Measurements from ENCODE around the gene PPIF. TPM values are rescaled to one million over a fixed set of nuclear protein-coding genes. Genes with fewer than 3 reads are reported as not detected.

Gene PPIF
- total and polyA plus RNA-seq, 3 donors from 2014 or later = 80.1 to 106 (median 82.1) TPM

DNA sequence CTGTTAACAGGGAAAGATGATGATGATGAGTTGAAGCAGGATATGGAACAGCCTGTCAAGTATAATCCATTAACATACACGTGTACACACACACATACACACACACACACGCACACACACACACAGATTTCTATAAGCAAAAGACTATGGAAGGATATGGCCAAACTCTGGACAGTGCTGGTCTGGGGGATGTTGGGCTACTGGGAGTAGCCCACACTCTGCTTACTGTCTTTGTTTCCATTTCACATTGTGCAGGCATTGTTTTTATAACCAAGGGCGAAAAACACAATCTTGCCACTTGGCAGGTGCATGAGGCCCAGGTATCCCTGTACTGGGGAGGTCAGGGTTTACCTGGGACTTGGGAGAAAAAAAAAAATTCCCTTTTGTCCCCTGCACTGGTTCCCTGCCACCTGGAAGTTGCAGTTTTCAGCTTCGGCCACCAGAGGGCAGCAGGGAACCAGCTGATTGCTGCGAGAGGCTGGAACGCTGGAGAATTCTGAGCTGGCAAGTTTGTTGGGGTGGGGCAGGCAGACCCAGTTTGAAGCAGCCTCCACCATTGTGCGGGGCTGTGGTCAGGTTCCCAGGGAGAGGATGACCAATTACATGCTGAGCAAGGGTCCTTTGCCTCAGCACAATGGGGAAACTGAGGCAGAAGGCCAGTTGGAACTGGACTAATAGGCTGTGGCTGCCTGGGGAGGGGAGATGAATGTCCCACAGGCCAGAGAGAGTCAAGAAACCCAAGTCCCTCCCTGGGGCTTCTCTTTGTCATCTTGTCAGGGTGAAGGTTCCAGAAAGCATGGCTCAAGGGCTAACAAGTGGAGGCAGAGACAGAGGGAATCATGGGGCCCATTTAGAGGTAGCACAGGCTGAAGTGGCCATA is 27.3 kb downstream of the PPIF start:
- WGBS, 2 donors = 12% methylated on average over 7 of the region's 7 CpGs

DNA sequence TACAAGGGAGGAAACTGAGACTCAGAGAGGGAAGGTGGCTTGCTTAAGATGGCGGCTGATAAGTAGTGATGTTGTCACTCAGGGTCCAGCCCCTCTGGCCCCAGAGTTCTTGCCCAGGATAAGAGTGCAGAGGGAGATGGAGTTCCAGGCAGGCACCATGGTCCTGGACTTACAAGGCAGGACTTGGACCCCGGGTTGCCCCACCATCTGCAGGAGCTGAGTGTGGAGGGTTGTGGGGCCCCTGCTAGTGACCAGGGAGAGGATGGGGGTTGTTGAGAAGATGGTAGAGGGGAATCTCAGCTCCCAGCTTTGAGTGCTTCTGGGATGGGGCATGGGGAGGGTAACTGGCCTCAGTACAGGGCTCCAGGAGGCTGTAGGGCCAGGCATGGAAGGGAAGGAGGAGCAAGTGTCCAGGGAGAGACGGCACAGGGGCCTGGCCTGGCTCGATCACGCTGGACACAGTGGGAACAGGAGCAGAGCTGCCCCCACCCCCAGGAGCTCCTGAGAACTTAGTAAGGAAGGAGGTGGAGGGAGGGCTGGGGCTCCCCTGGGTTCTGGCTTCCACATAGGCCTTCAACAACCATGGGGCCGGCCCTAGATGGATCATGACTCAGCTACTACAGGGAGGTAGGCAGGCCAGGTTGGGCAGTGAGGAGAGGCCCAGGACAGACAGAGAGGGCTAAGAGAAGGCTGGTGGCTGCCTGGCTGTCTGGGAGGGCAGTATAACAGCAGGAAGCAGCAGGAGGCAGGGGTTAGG is 28.2 kb downstream of the PPIF start:
- no peak overlapping the region for H3K27ac ChIP-seq
- DNase-seq = peak; percentile 14
- H3K4me3 ChIP-seq = no peak overlapping the region
- H3K36me3 ChIP-seq (ENCODE audit: low read depth, missing control alignments) = no peaks in the 10 kb centered on the region
- no peaks in the 10 kb centered on the region for H3K9me3 ChIP-seq
- intact Hi-C loops (cut with DNase I; ENCODE audit: low total_unique reads) = no loop called here
- peaks cover 18% of the 10 kb centered on the region for H3K4me1 ChIP-seq
- WGBS, 2 donors = 78 to 91% methylated on average over 3 to 6 of the region's 6 CpGs
- no peak for TF ChIP-seq POLR2A (IDR thresholded peaks at IDR 0.05)
- TF ChIP-seq, protein P1, sequence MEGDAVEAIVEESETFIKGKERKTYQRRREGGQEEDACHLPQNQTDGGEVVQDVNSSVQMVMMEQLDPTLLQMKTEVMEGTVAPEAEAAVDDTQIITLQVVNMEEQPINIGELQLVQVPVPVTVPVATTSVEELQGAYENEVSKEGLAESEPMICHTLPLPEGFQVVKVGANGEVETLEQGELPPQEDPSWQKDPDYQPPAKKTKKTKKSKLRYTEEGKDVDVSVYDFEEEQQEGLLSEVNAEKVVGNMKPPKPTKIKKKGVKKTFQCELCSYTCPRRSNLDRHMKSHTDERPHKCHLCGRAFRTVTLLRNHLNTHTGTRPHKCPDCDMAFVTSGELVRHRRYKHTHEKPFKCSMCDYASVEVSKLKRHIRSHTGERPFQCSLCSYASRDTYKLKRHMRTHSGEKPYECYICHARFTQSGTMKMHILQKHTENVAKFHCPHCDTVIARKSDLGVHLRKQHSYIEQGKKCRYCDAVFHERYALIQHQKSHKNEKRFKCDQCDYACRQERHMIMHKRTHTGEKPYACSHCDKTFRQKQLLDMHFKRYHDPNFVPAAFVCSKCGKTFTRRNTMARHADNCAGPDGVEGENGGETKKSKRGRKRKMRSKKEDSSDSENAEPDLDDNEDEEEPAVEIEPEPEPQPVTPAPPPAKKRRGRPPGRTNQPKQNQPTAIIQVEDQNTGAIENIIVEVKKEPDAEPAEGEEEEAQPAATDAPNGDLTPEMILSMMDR (IDR thresholded peaks at IDR 0.05) = no peak
- no peaks in the 10 kb centered on the region for H3K27me3 ChIP-seq

More for the DNA sequence above, 27.3 kb downstream of the PPIF start:
- TF ChIP-seq POLR2A (IDR thresholded peaks at IDR 0.05) = no peak
- TF ChIP-seq, protein P1 (IDR thresholded peaks at IDR 0.05) = peak; percentile 97 to 99 (median 97)
- H3K27me3 ChIP-seq = no peaks in the 10 kb centered on the region
- H3K9me3 ChIP-seq = no peaks in the 10 kb centered on the region
- no peak overlapping the region for H3K27ac ChIP-seq
- H3K4me1 ChIP-seq = peaks cover 9% of the 10 kb centered on the region
- intact Hi-C loops (cut with DNase I; ENCODE audit: low total_unique reads) = no loop called here
- peak; percentile 84 for DNase-seq
- H3K4me3 ChIP-seq = no peak overlapping the region
- H3K36me3 ChIP-seq (ENCODE audit: low read depth, missing control alignments) = no peaks in the 10 kb centered on the region

DNA sequence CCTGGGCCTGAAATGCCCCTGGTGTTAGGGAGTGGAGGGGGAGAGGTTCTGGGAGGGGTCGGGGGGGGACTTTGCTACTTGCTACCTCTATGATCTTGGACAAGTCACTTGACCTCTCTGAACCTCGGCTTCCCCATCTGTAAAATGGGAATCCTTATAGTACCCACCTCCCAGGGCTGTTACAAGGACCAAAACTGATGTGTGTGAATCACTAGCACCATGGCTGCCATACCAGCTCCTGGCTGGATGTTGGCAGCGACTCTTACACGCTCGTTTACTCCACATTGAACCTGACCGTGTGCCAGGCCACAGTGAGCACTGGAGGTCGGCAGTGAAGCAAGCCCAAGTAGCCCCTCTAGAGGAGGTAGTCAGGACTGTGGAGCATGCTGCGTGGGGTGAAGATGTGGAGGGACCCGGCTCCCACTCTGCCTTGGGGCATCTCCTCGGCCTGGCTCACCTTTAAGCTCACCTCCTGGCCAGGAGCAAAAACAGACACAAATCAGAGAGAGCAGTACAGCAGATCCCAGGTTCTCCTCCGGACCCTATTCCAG is 28.9 kb downstream of the PPIF start:
- H3K27me3 ChIP-seq = no peaks in the 10 kb centered on the region
- 86 to 92% methylated on average over 5 to 11 of the region's 11 CpGs for WGBS, 2 donors
- no peaks in the 10 kb centered on the region for H3K9me3 ChIP-seq
- TF ChIP-seq POLR2A (IDR thresholded peaks at IDR 0.05) = no peak
- TF ChIP-seq, protein P1 (IDR thresholded peaks at IDR 0.05) = no peak
- no peak overlapping the region for H3K27ac ChIP-seq
- no peak overlapping the region for H3K4me3 ChIP-seq
- intact Hi-C loops (cut with DNase I; ENCODE audit: low total_unique reads) = no loop called here
- H3K4me1 ChIP-seq = peaks cover 25% of the 10 kb centered on the region
- no peaks in the 10 kb centered on the region for H3K36me3 ChIP-seq (ENCODE audit: low read depth, missing control alignments)
- peak; percentile 9 for DNase-seq

DNA sequence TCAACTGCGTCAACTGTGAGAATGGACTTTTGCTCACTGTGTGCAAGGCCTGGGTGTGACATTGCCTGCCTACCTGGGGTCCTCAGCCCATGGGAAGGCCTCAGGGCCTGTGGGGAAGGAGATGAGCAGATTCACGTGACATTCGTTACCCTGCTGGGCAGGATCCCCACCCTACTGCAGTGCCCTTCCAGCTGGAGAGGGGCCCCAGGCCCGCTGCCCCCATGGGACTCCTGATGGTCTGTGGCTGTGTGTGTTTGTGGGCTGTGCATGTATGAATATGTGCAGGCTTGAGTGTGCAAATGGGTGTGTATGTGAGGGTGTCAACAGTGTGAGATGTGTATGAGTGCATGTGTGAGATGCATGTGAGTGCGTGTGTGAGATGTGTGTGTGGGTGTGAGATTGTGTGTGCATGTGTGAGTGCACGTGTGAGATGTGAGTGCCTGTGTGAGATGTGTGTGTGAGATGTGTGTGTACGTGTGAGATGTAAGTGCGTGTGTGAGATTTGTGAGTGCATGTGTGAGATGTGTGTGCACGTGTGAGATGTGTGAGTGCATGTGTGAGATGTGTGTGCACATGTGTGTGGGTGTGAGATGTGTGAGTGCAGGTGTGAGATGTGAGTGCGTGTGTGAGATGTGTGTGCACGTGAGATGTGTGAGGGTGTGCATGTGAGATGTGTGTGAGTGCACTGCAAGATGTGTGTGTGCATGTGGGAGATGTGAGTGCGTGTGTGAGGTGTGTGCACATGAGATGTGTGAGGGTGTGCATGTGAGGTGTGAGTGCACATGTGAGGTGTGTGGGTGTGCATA is 29.7 kb downstream of the PPIF start:
- DNase-seq = peak; percentile 9
- intact Hi-C loops (cut with DNase I; ENCODE audit: low total_unique reads) = no loop called here
- H3K4me1 ChIP-seq = peaks cover 31% of the 10 kb centered on the region
- no peak overlapping the region for H3K4me3 ChIP-seq
- H3K27me3 ChIP-seq = no peaks in the 10 kb centered on the region
- H3K27ac ChIP-seq = no peak overlapping the region
- TF ChIP-seq, protein P1 (IDR thresholded peaks at IDR 0.05) = no peak
- no peak for TF ChIP-seq POLR2A (IDR thresholded peaks at IDR 0.05)
- no peaks in the 10 kb centered on the region for H3K36me3 ChIP-seq (ENCODE audit: low read depth, missing control alignments)
- 70 to 81% methylated on average over 12 of the region's 12 CpGs for WGBS, 2 donors
- H3K9me3 ChIP-seq = no peaks in the 10 kb centered on the region

Measured in testis (tissue), 3 donors.